HepG2 (cell line): ENCODE measurements around the gene NAALADL1. TPM values are rescaled to one million over a fixed set of nuclear protein-coding genes. Genes with fewer than 3 reads are reported as not detected.

Source experiments
- ARNT2 ChIP-seq: sonication (generic); formaldehyde crosslinking; IDR thresholded peaks from 2 replicates; pipeline ENCODE4 v1.8.0; 2022; ENCODE audit warnings: mild to moderate bottlenecking, low read depth, missing genetic modification reagents, moderate library complexity
- ARNTL ChIP-seq: sonication (generic); formaldehyde crosslinking; IDR thresholded peaks from 2 replicates; pipeline ENCODE4 v1.4.0; 2020; ENCODE audit warnings: mild to moderate bottlenecking, missing genetic modification reagents
- ATF7 ChIP-seq, 2 experiments: fragments of 450-650 bp in 1 of 2; sonication (generic) in 1 of 2; formaldehyde crosslinking in 1 of 2; IDR thresholded peaks; 2 replicates each; pipeline versions ENCODE4 v1.4.0 to v1.6.1; 2016 to 2020; ENCODE audit warnings: antibody characterized with exemption in 1 of 2, mild to moderate bottlenecking in 1 of 2, missing genetic modification reagents in 1 of 2
- FOXA3 ChIP-seq: IDR thresholded peaks from 2 replicates; pipeline ENCODE4 v1.6.1; 2016; ENCODE audit warnings: missing genetic modification reagents, missing compliant biosample characterization
- GATA4 ChIP-seq: sonication (generic); IDR thresholded peaks from 2 replicates; pipeline ENCODE4 v1.6.1; 2016; ENCODE audit warnings: antibody characterized with exemption, low read depth, borderline replicate concordance
- LCORL ChIP-seq, 2 experiments: fragments of 450-650 bp in 1 of 2; sonication (generic) in 1 of 2; formaldehyde crosslinking in 1 of 2; IDR thresholded peaks; 2 replicates each; pipeline versions ENCODE4 v1.5.0 to v1.6.1; 2017 to 2020; ENCODE audit warnings: antibody characterized with exemption in 1 of 2, missing genetic modification reagents in 1 of 2
- NR2F2 ChIP-seq: IDR thresholded peaks from 2 replicates; pipeline ENCODE4 v1.6.1; 2012; ENCODE audit warnings: low read depth, inconsistent platforms, borderline replicate concordance
- PCBP2 ChIP-seq: fragments of 200-400 bp; formaldehyde crosslinking; optimal IDR thresholded peaks from 2 replicates; pipeline ENCODE3; 2018; ENCODE audit warnings: low read length, low read depth; ENCODE audit not compliant: poor library complexity, severe bottlenecking
- RAD51 ChIP-seq: fragments of 450-650 bp; IDR thresholded peaks from 2 replicates; pipeline ENCODE4 v1.6.1; 2016; ENCODE audit warnings: borderline replicate concordance
- SALL1 ChIP-seq: sonication (generic); formaldehyde crosslinking; IDR thresholded peaks from 2 replicates; pipeline ENCODE4 v1.8.0; 2022; ENCODE audit warnings: mild to moderate bottlenecking, missing genetic modification reagents
- ZBTB21 ChIP-seq: sonication (generic); formaldehyde crosslinking; IDR thresholded peaks from 2 replicates; pipeline ENCODE4 v1.4.0; 2020; ENCODE audit warnings: missing genetic modification reagents
- ZBTB26 ChIP-seq: IDR thresholded peaks from 2 replicates; pipeline ENCODE4 v1.6.1; 2016; ENCODE audit warnings: missing compliant biosample characterization, missing genetic modification reagents, borderline replicate concordance
- ZNF143 ChIP-seq: sonication (generic); formaldehyde crosslinking; IDR thresholded peaks from 2 replicates; pipeline ENCODE4 v1.4.0; 2020; ENCODE audit warnings: missing genetic modification reagents
- ZNF264 ChIP-seq: sonication (generic); formaldehyde crosslinking; IDR thresholded peaks from 2 replicates; pipeline ENCODE4 v1.4.0; 2020; ENCODE audit warnings: missing genetic modification reagents
- ZNF564 ChIP-seq: sonication (generic); formaldehyde crosslinking; IDR thresholded peaks from 2 replicates; pipeline ENCODE4 v1.8.1; 2023; ENCODE audit warnings: mild to moderate bottlenecking, missing genetic modification reagents
- ZNF615 ChIP-seq: sonication (generic); formaldehyde crosslinking; IDR thresholded peaks from 2 replicates; pipeline ENCODE4 v1.5.0; 2020; ENCODE audit warnings: mild to moderate bottlenecking, missing genetic modification reagents, borderline replicate concordance
- ZNF652 ChIP-seq: IDR thresholded peaks from 2 replicates; pipeline ENCODE4 v1.6.1; 2016; ENCODE audit warnings: low read depth, borderline replicate concordance
- ZSCAN25 ChIP-seq: sonication (generic); formaldehyde crosslinking; IDR thresholded peaks from 2 replicates; pipeline ENCODE4 v1.8.0; 2022; ENCODE audit warnings: mild to moderate bottlenecking, missing genetic modification reagents
- polyA plus RNA-seq, 8 experiments: library from polyadenylated mRNA; depleted of rRNA in 3 of 8; stranded (reverse) in 7 of 8; unstranded in 1 of 8; fragments of >200 nt; fragmentation: Illumina TruSeq in 4 of 8; extraction: Trizol in 4 of 8; gene quantifications; 2 replicates each; pipeline versions ENCODE4 v1.2.1 to v1.2.3, GENCODE V29; 2011 to 2016; ENCODE audit warnings: low read depth in 4 of 8, missing spikeins in 1 of 8, mixed read lengths in 1 of 8; ENCODE audit not compliant: insufficient read depth in 1 of 8
- total RNA-seq, 5 experiments: library from RNA; depleted of rRNA; stranded (reverse); fragments of >200 nt; fragmentation: Illumina TruSeq; extraction: Trizol; gene quantifications; 2 replicates each; pipeline ENCODE4 v1.2.3, GENCODE V29; 2016; ENCODE audit warnings: low read depth in 1 of 5
- TF ChIP-seq, protein P1 (sequence below): sonication (generic); formaldehyde crosslinking; IDR thresholded peaks from 2 replicates; pipeline ENCODE4 v1.4.0; 2020; ENCODE audit warnings: missing genetic modification reagents, borderline replicate concordance
- TF ChIP-seq, protein P2 (sequence below): IDR thresholded peaks from 2 replicates; pipeline ENCODE4 v1.6.1; 2016
- TF ChIP-seq, protein P3 (sequence below): sonication (generic); formaldehyde crosslinking; IDR thresholded peaks from 2 replicates; pipeline ENCODE4 v1.5.0; 2020; ENCODE audit warnings: mild to moderate bottlenecking, missing genetic modification reagents

Gene NAALADL1
- total and polyA plus RNA-seq, 2 of the 13 experiments (the other 11 are each of a cell fraction or from before 2014, with no cell fraction given), result 9.3 to 33.9 TPM

DNA sequence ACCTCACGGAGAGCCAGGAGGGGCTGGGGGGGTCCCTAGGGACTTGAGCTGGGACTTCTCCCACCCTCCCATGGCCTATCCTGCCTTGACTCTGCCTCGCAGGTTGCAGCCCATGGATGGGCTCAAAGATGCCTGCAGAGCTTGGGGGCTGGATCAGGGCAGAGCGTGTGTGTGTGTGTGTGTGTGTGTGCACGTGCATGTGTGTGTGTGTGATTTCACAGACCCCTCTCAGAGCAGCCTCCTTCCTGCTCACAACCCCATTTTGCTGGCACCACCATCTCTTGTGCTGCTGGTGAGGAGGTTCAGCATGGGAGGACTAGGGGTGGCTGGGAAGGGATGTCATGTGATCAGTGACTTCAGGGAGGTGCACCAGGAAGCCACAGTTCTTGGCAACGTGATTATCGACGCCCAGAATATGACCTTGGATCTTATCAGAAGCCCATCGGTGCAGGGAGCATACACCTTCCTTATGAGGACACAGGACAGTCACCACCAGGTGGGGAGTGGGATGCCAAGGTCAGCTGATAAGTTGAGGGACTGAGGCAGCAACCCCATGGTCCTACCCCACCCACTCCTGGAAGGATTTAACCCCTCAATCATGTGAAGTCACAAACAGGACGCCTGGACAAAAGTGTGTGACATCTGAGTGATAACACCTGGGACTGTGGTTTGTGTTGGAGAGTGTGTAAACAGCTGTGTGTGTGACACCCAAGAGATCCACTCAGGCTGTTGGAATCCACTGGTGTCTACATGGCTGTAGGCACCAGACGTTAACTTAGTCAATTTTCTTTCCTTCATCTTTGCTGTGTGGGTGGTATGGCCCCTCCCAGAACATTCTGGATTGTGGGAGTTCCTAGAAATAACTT, 1.8 kb upstream of the NAALADL1 start (continued):
- TF ChIP-seq, protein P1, sequence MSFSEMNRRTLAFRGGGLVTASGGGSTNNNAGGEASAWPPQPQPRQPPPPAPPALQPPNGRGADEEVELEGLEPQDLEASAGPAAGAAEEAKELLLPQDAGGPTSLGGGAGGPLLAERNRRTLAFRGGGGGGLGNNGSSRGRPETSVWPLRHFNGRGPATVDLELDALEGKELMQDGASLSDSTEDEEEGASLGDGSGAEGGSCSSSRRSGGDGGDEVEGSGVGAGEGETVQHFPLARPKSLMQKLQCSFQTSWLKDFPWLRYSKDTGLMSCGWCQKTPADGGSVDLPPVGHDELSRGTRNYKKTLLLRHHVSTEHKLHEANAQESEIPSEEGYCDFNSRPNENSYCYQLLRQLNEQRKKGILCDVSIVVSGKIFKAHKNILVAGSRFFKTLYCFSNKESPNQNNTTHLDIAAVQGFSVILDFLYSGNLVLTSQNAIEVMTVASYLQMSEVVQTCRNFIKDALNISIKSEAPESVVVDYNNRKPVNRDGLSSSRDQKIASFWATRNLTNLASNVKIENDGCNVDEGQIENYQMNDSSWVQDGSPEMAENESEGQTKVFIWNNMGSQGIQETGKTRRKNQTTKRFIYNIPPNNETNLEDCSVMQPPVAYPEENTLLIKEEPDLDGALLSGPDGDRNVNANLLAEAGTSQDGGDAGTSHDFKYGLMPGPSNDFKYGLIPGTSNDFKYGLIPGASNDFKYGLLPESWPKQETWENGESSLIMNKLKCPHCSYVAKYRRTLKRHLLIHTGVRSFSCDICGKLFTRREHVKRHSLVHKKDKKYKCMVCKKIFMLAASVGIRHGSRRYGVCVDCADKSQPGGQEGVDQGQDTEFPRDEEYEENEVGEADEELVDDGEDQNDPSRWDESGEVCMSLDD, result no peak
- peak; percentile 27 for TF ChIP-seq SALL1 (CRISPR knock-in tag)
- TF ChIP-seq, protein P2, sequence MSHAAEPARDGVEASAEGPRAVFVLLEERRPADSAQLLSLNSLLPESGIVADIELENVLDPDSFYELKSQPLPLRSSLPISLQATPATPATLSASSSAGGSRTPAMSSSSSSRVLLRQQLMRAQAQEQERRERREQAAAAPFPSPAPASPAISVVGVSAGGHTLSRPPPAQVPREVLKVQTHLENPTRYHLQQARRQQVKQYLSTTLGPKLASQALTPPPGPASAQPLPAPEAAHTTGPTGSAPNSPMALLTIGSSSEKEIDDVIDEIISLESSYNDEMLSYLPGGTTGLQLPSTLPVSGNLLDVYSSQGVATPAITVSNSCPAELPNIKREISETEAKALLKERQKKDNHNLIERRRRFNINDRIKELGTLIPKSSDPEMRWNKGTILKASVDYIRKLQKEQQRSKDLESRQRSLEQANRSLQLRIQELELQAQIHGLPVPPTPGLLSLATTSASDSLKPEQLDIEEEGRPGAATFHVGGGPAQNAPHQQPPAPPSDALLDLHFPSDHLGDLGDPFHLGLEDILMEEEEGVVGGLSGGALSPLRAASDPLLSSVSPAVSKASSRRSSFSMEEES (CRISPR knock-in tag), result 0 out of 2 replicates have a peak, but pooled peaks have one; percentile 28
- TF ChIP-seq ZNF564, result no peak
- peak; percentile 59; the same call in 1 of the 2 replicates for TF ChIP-seq ZNF143
- TF ChIP-seq ZBTB21, result no peak
- no peak for TF ChIP-seq NR2F2
- 0 out of 2 replicates have a peak, but pooled peaks have one; percentile 33 for TF ChIP-seq ZNF652 (CRISPR knock-in tag)
- TF ChIP-seq FOXA3 (CRISPR knock-in tag), result peak; percentile 17; the same call in 1 of the 2 replicates
- peak; percentile 29; the same call in 1 of the 2 replicates for TF ChIP-seq RAD51
- TF ChIP-seq PCBP2, result no peak
- no peak for TF ChIP-seq GATA4
- TF ChIP-seq ZNF615 (CRISPR knock-in tag), result no peak
- TF ChIP-seq LCORL (IDR thresholded peaks at IDR 0.05), result no peak
- no peak for TF ChIP-seq LCORL (CRISPR knock-in tag; IDR thresholded peaks at IDR 0.05)
- TF ChIP-seq ZSCAN25, result no peak
- TF ChIP-seq ZNF264 (CRISPR knock-in tag), result no peak
- no peak for TF ChIP-seq ARNT2 (CRISPR knock-in tag)
- TF ChIP-seq, protein P3, sequence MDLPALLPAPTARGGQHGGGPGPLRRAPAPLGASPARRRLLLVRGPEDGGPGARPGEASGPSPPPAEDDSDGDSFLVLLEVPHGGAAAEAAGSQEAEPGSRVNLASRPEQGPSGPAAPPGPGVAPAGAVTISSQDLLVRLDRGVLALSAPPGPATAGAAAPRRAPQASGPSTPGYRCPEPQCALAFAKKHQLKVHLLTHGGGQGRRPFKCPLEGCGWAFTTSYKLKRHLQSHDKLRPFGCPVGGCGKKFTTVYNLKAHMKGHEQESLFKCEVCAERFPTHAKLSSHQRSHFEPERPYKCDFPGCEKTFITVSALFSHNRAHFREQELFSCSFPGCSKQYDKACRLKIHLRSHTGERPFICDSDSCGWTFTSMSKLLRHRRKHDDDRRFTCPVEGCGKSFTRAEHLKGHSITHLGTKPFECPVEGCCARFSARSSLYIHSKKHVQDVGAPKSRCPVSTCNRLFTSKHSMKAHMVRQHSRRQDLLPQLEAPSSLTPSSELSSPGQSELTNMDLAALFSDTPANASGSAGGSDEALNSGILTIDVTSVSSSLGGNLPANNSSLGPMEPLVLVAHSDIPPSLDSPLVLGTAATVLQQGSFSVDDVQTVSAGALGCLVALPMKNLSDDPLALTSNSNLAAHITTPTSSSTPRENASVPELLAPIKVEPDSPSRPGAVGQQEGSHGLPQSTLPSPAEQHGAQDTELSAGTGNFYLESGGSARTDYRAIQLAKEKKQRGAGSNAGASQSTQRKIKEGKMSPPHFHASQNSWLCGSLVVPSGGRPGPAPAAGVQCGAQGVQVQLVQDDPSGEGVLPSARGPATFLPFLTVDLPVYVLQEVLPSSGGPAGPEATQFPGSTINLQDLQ (CRISPR knock-in tag), result no peak
- no peak for TF ChIP-seq ZBTB26 (CRISPR knock-in tag)
- no peak for TF ChIP-seq ATF7 (IDR thresholded peaks at IDR 0.05)
- no peak for TF ChIP-seq ATF7 (CRISPR knock-in tag; IDR thresholded peaks at IDR 0.05)
- no peak for TF ChIP-seq ARNTL
